BLaER1 (cell line): ENCODE measurements around the gene TMEM81.
A peak's percentile ranks its signal among the peaks of the same experiment; 100 is the strongest.

Experiments used
- H3K27ac ChIP-seq: shearing (Covaris generic); formaldehyde crosslinking; 2 replicates; pipeline ENCODE4 v1.8.1; 2022
- H3K27me3 ChIP-seq: shearing (Covaris generic); formaldehyde crosslinking; 2 replicates; pipeline ENCODE4 v1.8.1; 2022
- H3K36me3 ChIP-seq: shearing (Covaris generic); formaldehyde crosslinking; 2 replicates; pipeline ENCODE4 v1.8.1; 2022
- H3K4me1 ChIP-seq: shearing (Covaris generic); formaldehyde crosslinking; 2 replicates; pipeline ENCODE4 v1.8.1; 2022
- H3K4me2 ChIP-seq: shearing (Covaris generic); formaldehyde crosslinking; 2 replicates; pipeline ENCODE4 v1.8.1; 2022
- H3K4me3 ChIP-seq: shearing (Covaris generic); formaldehyde crosslinking; 2 replicates; pipeline ENCODE4 v1.8.1; 2022
- H3K9ac ChIP-seq: shearing (Covaris generic); formaldehyde crosslinking; 2 replicates; pipeline ENCODE4 v1.8.1; 2022
- H3K9me3 ChIP-seq: shearing (Covaris generic); formaldehyde crosslinking; 2 replicates; pipeline ENCODE4 v1.8.1; 2022
- H4K20me1 ChIP-seq: shearing (Covaris generic); formaldehyde crosslinking; 2 replicates; pipeline ENCODE4 v1.8.1; 2022
- Cebpa-rat ChIP-seq: shearing (Covaris generic); IDR thresholded peaks from 2 replicates; pipeline ENCODE4 v1.8.1; 2022

The TMEM81 gene

GRCh38 chr1:205084360-205084759 lies at the start of gene TMEM81:
Gene TMEM81, minus strand, starts transcription at chr1:205084460. Its CDS starts 140 bp downstream, at chr1:205084320.
- H4K20me1 ChIP-seq: no peaks in the 10 kb centered on the region
- H3K4me1 ChIP-seq: no peaks in the 10 kb centered on the region
- peaks cover 67% of the 10 kb centered on the region for H3K36me3 ChIP-seq
- TF ChIP-seq Cebpa-rat: no peak
- H3K4me2 ChIP-seq: no peak within 1 kb of the TSS
- H3K9me3 ChIP-seq: no peaks in the 10 kb centered on the region
- no peak within 1 kb of the TSS for H3K27ac ChIP-seq
- no peak within 1 kb of the TSS for H3K9ac ChIP-seq
- H3K4me3 ChIP-seq: no peak within 1 kb of the TSS
- H3K27me3 ChIP-seq: no peaks in the 10 kb centered on the region

GRCh38 chr1:205133287-205133686 lies 49.0 kb upstream of the TMEM81 start:
- H3K36me3 ChIP-seq: no peaks in the 10 kb centered on the region
- no peak overlapping the region for H3K4me3 ChIP-seq
- TF ChIP-seq Cebpa-rat: no peak
- H3K27ac ChIP-seq: no peak overlapping the region
- no peaks in the 10 kb centered on the region for H4K20me1 ChIP-seq
- no peaks in the 10 kb centered on the region for H3K4me1 ChIP-seq
- no peak overlapping the region for H3K9ac ChIP-seq
- no peak overlapping the region for H3K4me2 ChIP-seq
- no peaks in the 10 kb centered on the region for H3K9me3 ChIP-seq
- H3K27me3 ChIP-seq: no peaks in the 10 kb centered on the region

- Histone ChIP-seq H4K20me1 (no peaks in the 10 kb centered on the region), H3K9me3 (no peaks in the 10 kb centered on the region), H3K27ac (no peak overlapping the region), H3K27me3 (no peaks in the 10 kb centered on the region), H3K4me1 (no peaks in the 10 kb centered on the region), H3K4me2 (no peak overlapping the region), H3K9ac (no peak overlapping the region), H3K4me3 (no peak overlapping the region), H3K36me3 (no peaks in the 10 kb centered on the region)
- TF ChIP-seq Cebpa-rat: no peak
These were observed 45.3 kb upstream of the TMEM81 start for GRCh38 chr1:205129447-205130029.

- H4K20me1 ChIP-seq: no peaks in the 10 kb centered on the region
- H3K27ac ChIP-seq: no peak overlapping the region
- no peak for TF ChIP-seq Cebpa-rat
- H3K4me1 ChIP-seq: peaks cover 1% of the 10 kb centered on the region
- H3K4me3 ChIP-seq: no peak overlapping the region
- H3K9me3 ChIP-seq: no peaks in the 10 kb centered on the region
- H3K4me2 ChIP-seq: no peak overlapping the region
- H3K27me3 ChIP-seq: no peaks in the 10 kb centered on the region
- no peak overlapping the region for H3K9ac ChIP-seq
- no peaks in the 10 kb centered on the region for H3K36me3 ChIP-seq
These were observed 43.8 kb upstream of the TMEM81 start for GRCh38 chr1:205128050-205128449.

GRCh38 chr1:205127646-205128045 lies 43.4 kb upstream of the TMEM81 start:
- H3K36me3 ChIP-seq: no peaks in the 10 kb centered on the region
- no peak overlapping the region for H3K27ac ChIP-seq
- peaks cover 5% of the 10 kb centered on the region for H3K4me1 ChIP-seq
- H3K4me3 ChIP-seq: no peak overlapping the region
- no peaks in the 10 kb centered on the region for H3K9me3 ChIP-seq
- H3K27me3 ChIP-seq: no peaks in the 10 kb centered on the region
- H3K9ac ChIP-seq: no peak overlapping the region
- H4K20me1 ChIP-seq: no peaks in the 10 kb centered on the region
- TF ChIP-seq Cebpa-rat: no peak
- no peak overlapping the region for H3K4me2 ChIP-seq

GRCh38 chr1:205124726-205125125 lies 40.5 kb upstream of the TMEM81 start:
- no peak overlapping the region for H3K9ac ChIP-seq
- no peak for TF ChIP-seq Cebpa-rat
- H3K4me3 ChIP-seq: no peak overlapping the region
- no peaks in the 10 kb centered on the region for H3K27me3 ChIP-seq
- no peak overlapping the region for H3K4me2 ChIP-seq
- no peaks in the 10 kb centered on the region for H3K36me3 ChIP-seq
- peaks cover 22% of the 10 kb centered on the region for H3K4me1 ChIP-seq
- no peaks in the 10 kb centered on the region for H3K9me3 ChIP-seq
- H4K20me1 ChIP-seq: peaks cover 19% of the 10 kb centered on the region
- H3K27ac ChIP-seq: no peak overlapping the region

GRCh38 chr1:205122489-205122882 lies 38.2 kb upstream of the TMEM81 start:
- no peaks in the 10 kb centered on the region for H3K27me3 ChIP-seq
- peak overlapping the region; percentile 97 for H3K9ac ChIP-seq
- H3K36me3 ChIP-seq: peaks cover 18% of the 10 kb centered on the region
- H4K20me1 ChIP-seq: peaks cover 35% of the 10 kb centered on the region
- TF ChIP-seq Cebpa-rat: no peak
- no peaks in the 10 kb centered on the region for H3K9me3 ChIP-seq
- H3K4me1 ChIP-seq: peaks cover 26% of the 10 kb centered on the region
- H3K4me2 ChIP-seq: peak overlapping the region; percentile 97
- H3K4me3 ChIP-seq: peak overlapping the region; percentile 91
- H3K27ac ChIP-seq: peak overlapping the region; percentile 96

- Histone ChIP-seq H3K27me3 (no peaks in the 10 kb centered on the region), H3K4me1 (peaks cover 26% of the 10 kb centered on the region), H3K4me3 (peak within 1 kb of the TSS; percentile 91), H3K36me3 (peaks cover 24% of the 10 kb centered on the region), H3K9me3 (no peaks in the 10 kb centered on the region), H3K9ac (peak within 1 kb of the TSS; percentile 97), H3K4me2 (peak within 1 kb of the TSS; percentile 97), H3K27ac (peak within 1 kb of the TSS; percentile 96), H4K20me1 (peaks cover 41% of the 10 kb centered on the region)
- no peak for TF ChIP-seq Cebpa-rat
These were observed 37.6 kb upstream of the TMEM81 start, which contains the start of gene RBBP5 for GRCh38 chr1:205121660-205122488. Gene RBBP5, minus strand, starts transcription at chr1:205121978. Its CDS starts 105 bp downstream, at chr1:205121873.

- H3K4me2 ChIP-seq: no peak overlapping the region
- H3K4me3 ChIP-seq: no peak overlapping the region
- peaks cover 26% of the 10 kb centered on the region for H3K4me1 ChIP-seq
- no peak for TF ChIP-seq Cebpa-rat
- H3K9ac ChIP-seq: no peak overlapping the region
- no peak overlapping the region for H3K27ac ChIP-seq
- no peaks in the 10 kb centered on the region for H3K27me3 ChIP-seq
- H3K9me3 ChIP-seq: no peaks in the 10 kb centered on the region
- peaks cover 64% of the 10 kb centered on the region for H4K20me1 ChIP-seq
- H3K36me3 ChIP-seq: peaks cover 49% of the 10 kb centered on the region
These were observed 34.5 kb upstream of the TMEM81 start for GRCh38 chr1:205118752-205119151.

- no peaks in the 10 kb centered on the region for H3K9me3 ChIP-seq
- no peak overlapping the region for H3K4me3 ChIP-seq
- TF ChIP-seq Cebpa-rat: no peak
- no peak overlapping the region for H3K27ac ChIP-seq
- no peaks in the 10 kb centered on the region for H3K27me3 ChIP-seq
- no peak overlapping the region for H3K4me2 ChIP-seq
- H3K4me1 ChIP-seq: no peaks in the 10 kb centered on the region; the same call in 1 of the 2 replicates
- H3K9ac ChIP-seq: no peak overlapping the region
- peaks cover 86% of the 10 kb centered on the region for H3K36me3 ChIP-seq
- H4K20me1 ChIP-seq: peaks cover 41% of the 10 kb centered on the region
These were observed 27.1 kb upstream of the TMEM81 start for GRCh38 chr1:205111354-205111753.
